Type B pancreatic cell (in vitro differentiated cells): ENCODE measurements around the gene WDR54. TPM values are rescaled to one million over a fixed set of nuclear protein-coding genes. Genes with fewer than 3 reads are reported as not detected.

Source experiments
- DNase-seq: peaks from one replicate; pipeline ENCODE4 v3.0.0; 2021; ENCODE audit warnings: mixed read lengths; ENCODE audit not compliant: unreplicated experiment; ENCODE audit errors: extremely low spot score
- H3K27ac Mint-ChIP-seq: 2 replicates; pipeline ENCODE4 v1.8.0; 2021; ENCODE audit warnings: mild to moderate bottlenecking, mixed read lengths
- H3K27me3 Mint-ChIP-seq: 2 replicates; pipeline ENCODE4 v1.8.0; 2021; ENCODE audit warnings: mixed read lengths
- H3K36me3 Mint-ChIP-seq: 2 replicates; pipeline ENCODE4 v1.8.0; 2021; ENCODE audit warnings: mixed read lengths
- H3K4me1 Mint-ChIP-seq: one replicate; pipeline ENCODE4 v1.8.0; 2021; ENCODE audit warnings: mixed read lengths; ENCODE audit not compliant: unreplicated experiment
- H3K4me3 Mint-ChIP-seq: 2 replicates; pipeline ENCODE4 v1.8.0; 2021; ENCODE audit warnings: mild to moderate bottlenecking, mixed read lengths
- H3K9me3 Mint-ChIP-seq: 2 replicates; pipeline ENCODE4 v1.8.0; 2021; ENCODE audit warnings: mixed read lengths
- total RNA-seq: library from RNA; stranded (reverse); gene quantifications from 2 replicates; pipeline ENCODE4 v1.2.1, GENCODE V29; 2021; ENCODE audit warnings: low replicate concordance
- TF ChIP-seq, protein P1 (sequence below): fragments of 200-600 bp; sonication (generic); conservative IDR thresholded peaks from 2 replicates; pipeline ENCODE4 v1.5.0; 2021; ENCODE audit warnings: antibody characterized with exemption, mild to moderate bottlenecking

The WDR54 gene
- total RNA-seq, 1 donor from 2014 or later = 41.7 TPM

DNA sequence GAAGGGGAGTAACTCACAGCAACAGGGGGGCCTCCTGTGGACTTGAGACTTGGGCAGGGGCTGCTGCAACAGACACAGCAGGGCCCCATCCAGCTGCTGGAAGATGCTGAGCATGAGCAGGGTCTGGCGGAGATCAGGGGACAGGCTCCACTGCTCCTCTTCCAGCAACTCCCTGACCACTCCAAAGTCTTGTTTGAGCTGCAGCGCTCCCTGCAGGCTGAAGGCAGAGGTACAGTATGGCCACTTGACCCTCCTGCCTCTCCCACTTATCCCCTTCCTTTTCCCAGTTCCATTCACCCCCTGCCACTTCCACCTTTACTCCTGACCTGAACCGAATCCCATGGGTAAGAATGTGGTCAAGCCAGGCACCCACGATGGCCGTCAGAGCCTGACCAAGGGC is 53.4 kb downstream of the WDR54 start:
- Mint-ChIP-seq H3K4me1 (peaks cover 11% of the 10 kb centered on the region), H3K27ac (peak overlapping the region; percentile 41), H3K4me3 (no peak overlapping the region), H3K36me3 (peaks cover 19% of the 10 kb centered on the region), H3K27me3 (no peaks in the 10 kb centered on the region), H3K9me3 (no peaks in the 10 kb centered on the region)
- DNase-seq = no peak
- TF ChIP-seq, protein P1, sequence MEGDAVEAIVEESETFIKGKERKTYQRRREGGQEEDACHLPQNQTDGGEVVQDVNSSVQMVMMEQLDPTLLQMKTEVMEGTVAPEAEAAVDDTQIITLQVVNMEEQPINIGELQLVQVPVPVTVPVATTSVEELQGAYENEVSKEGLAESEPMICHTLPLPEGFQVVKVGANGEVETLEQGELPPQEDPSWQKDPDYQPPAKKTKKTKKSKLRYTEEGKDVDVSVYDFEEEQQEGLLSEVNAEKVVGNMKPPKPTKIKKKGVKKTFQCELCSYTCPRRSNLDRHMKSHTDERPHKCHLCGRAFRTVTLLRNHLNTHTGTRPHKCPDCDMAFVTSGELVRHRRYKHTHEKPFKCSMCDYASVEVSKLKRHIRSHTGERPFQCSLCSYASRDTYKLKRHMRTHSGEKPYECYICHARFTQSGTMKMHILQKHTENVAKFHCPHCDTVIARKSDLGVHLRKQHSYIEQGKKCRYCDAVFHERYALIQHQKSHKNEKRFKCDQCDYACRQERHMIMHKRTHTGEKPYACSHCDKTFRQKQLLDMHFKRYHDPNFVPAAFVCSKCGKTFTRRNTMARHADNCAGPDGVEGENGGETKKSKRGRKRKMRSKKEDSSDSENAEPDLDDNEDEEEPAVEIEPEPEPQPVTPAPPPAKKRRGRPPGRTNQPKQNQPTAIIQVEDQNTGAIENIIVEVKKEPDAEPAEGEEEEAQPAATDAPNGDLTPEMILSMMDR = peak; percentile 50

Other genes starting within 250 kb of the WDR54 start
- gene MOB1A, start 242.9 kb upstream of the WDR54 start, total RNA-seq = 95.4 and 108 TPM in 2 replicates
- 73.5 and 85.9 TPM in 2 replicates for gene MTHFD2, start 223.1 kb upstream of the WDR54 start, total RNA-seq
- gene SLC4A5, start 78.3 kb upstream of the WDR54 start, total RNA-seq = 1.5 and 6.4 TPM in 2 replicates
- 120 and 165 TPM in 2 replicates for gene DCTN1, start 41.4 kb upstream of the WDR54 start, total RNA-seq
- 2.9 and 10.4 TPM in 2 replicates for gene C2orf81, start 111 bp upstream of the WDR54 start, total RNA-seq
- 72.1 and 88.3 TPM in 2 replicates for gene RTKN, start 20.2 kb downstream of the WDR54 start, total RNA-seq
- gene INO80B, start 33.4 kb downstream of the WDR54 start, total RNA-seq = 30.2 and 40.5 TPM in 2 replicates
- gene WBP1, start 36.7 kb downstream of the WDR54 start, total RNA-seq = 76.7 and 121 TPM in 2 replicates
- 60.9 and 73.1 TPM in 2 replicates for gene MOGS, start 43.7 kb downstream of the WDR54 start, total RNA-seq
- gene MRPL53, start 51.0 kb downstream of the WDR54 start, total RNA-seq = 74.2 and 76.1 TPM in 2 replicates
- 18.0 and 30.1 TPM in 2 replicates for gene CCDC142, start 61.3 kb downstream of the WDR54 start, total RNA-seq
- gene TTC31, start 61.4 kb downstream of the WDR54 start, total RNA-seq = 21.1 and 27.5 TPM in 2 replicates
- 1.5 and 2.8 TPM in 2 replicates for gene LBX2, start 77.9 kb downstream of the WDR54 start, total RNA-seq
- 30.1 and 32.8 TPM in 2 replicates for gene PCGF1, start 86.0 kb downstream of the WDR54 start, total RNA-seq
- gene TLX2, start 92.7 kb downstream of the WDR54 start, total RNA-seq = 0.67 and 2.9 TPM in 2 replicates
- 1.4 and 3.2 TPM in 2 replicates for gene DQX1, start 104.5 kb downstream of the WDR54 start, total RNA-seq
- 111 and 122 TPM in 2 replicates for gene AUP1, start 108.0 kb downstream of the WDR54 start, total RNA-seq
- gene HTRA2, start 108.2 kb downstream of the WDR54 start, total RNA-seq = 30.7 and 42.7 TPM in 2 replicates
- 3.4 and 23.8 TPM in 2 replicates for gene LOXL3, start 132.2 kb downstream of the WDR54 start, total RNA-seq
- 5.4 and 9.9 TPM in 2 replicates for gene DOK1, start 133.0 kb downstream of the WDR54 start, total RNA-seq
- gene M1AP, start 226.6 kb downstream of the WDR54 start, total RNA-seq = 0.24 and 0.71 TPM in 2 replicates
- gene SEMA4F, start 232.5 kb downstream of the WDR54 start, total RNA-seq = 7.1 and 17.0 TPM in 2 replicates